ENCODE results near the gene GFRA1.

DNA sequence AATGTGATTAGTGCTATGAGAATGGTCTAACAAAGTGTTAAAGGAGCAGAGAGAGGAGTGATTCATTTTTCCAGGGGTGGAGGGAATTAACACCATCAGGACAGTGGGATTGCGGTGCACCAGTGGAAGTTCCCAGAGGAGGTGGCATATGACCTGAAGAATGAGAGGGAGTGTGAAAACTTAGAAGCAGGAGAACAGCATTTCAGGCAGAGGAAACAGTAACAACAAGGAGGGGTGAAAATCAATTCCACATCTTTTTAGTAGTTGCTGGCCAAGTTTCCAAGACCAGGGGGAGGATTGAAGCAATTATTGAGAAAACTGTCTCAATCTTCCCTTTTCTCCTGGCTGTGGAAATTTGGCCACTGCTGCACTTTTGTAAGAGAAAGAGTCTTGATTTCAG lies 27.5 kb upstream of the GFRA1 start:
- TF ChIP-seq SMC3 (IDR thresholded peaks at IDR 0.05) (no peak), HDAC2 (IDR thresholded peaks at IDR 0.05) (no peak), USF2 (IDR thresholded peaks at IDR 0.05) (no peak), HOXA7 (CRISPR knock-in tag; IDR thresholded peaks at IDR 0.05) (no peak), RAD21 (conservative IDR thresholded peaks at IDR 0.05 in 1 of 2, IDR thresholded peaks at IDR 0.05 in 1 of 2) (no peak)
- TF ChIP-seq, protein P1, sequence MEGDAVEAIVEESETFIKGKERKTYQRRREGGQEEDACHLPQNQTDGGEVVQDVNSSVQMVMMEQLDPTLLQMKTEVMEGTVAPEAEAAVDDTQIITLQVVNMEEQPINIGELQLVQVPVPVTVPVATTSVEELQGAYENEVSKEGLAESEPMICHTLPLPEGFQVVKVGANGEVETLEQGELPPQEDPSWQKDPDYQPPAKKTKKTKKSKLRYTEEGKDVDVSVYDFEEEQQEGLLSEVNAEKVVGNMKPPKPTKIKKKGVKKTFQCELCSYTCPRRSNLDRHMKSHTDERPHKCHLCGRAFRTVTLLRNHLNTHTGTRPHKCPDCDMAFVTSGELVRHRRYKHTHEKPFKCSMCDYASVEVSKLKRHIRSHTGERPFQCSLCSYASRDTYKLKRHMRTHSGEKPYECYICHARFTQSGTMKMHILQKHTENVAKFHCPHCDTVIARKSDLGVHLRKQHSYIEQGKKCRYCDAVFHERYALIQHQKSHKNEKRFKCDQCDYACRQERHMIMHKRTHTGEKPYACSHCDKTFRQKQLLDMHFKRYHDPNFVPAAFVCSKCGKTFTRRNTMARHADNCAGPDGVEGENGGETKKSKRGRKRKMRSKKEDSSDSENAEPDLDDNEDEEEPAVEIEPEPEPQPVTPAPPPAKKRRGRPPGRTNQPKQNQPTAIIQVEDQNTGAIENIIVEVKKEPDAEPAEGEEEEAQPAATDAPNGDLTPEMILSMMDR (IDR thresholded peaks at IDR 0.05) = no peak
- TF ChIP-seq, protein P2, sequence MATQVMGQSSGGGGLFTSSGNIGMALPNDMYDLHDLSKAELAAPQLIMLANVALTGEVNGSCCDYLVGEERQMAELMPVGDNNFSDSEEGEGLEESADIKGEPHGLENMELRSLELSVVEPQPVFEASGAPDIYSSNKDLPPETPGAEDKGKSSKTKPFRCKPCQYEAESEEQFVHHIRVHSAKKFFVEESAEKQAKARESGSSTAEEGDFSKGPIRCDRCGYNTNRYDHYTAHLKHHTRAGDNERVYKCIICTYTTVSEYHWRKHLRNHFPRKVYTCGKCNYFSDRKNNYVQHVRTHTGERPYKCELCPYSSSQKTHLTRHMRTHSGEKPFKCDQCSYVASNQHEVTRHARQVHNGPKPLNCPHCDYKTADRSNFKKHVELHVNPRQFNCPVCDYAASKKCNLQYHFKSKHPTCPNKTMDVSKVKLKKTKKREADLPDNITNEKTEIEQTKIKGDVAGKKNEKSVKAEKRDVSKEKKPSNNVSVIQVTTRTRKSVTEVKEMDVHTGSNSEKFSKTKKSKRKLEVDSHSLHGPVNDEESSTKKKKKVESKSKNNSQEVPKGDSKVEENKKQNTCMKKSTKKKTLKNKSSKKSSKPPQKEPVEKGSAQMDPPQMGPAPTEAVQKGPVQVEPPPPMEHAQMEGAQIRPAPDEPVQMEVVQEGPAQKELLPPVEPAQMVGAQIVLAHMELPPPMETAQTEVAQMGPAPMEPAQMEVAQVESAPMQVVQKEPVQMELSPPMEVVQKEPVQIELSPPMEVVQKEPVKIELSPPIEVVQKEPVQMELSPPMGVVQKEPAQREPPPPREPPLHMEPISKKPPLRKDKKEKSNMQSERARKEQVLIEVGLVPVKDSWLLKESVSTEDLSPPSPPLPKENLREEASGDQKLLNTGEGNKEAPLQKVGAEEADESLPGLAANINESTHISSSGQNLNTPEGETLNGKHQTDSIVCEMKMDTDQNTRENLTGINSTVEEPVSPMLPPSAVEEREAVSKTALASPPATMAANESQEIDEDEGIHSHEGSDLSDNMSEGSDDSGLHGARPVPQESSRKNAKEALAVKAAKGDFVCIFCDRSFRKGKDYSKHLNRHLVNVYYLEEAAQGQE (IDR thresholded peaks at IDR 0.05) = no peak
